ENCODE results near the gene MDM2. TPM values are rescaled to one million over a fixed set of nuclear protein-coding genes. Genes with fewer than 3 reads are reported as not detected.
"Not testable (repeated sequence)": the region's sequence is repeated elsewhere in the genome, so short reads cannot be mapped to it uniquely, and the experiment has no call there.

The MDM2 gene
- total RNA-seq, 2 experiments from 2014 or later: 148 to 153 TPM

DNA sequence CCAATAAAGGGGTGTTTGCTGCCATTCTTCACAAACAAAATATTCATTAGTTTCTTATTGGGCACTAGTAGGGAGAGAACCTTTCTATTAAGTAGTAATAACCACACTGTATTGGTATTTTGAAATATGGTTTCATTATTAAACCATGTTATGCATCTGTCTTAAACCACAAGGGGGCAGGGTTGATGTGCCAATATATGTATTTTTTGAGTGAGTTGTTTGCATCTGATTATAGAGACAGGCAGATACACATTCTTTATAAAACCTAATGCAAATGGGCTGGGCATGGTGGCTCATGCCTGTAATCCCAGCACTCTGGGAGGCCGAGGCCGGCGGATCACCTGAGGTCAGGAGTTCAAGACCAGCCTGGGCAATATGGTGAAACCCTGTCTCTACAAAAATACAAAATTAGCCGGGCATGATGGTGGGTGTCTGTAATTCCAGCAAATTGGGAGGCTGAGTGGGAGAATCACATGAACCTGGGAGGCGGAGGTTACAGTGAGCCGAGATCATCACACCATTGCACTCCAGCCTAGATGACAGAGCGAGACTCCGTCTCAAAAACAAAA, 56.0 kb downstream of the MDM2 start:
- DNase-seq: peak; percentile 41
- H3K9me3 Mint-ChIP-seq; H3K36me3 Mint-ChIP-seq (ENCODE audit: low read depth); H3K27ac Mint-ChIP-seq; H3K4me3 Mint-ChIP-seq; POLR2A ChIA-PET; H3K4me1 Mint-ChIP-seq (ENCODE audit: low read depth); H3K27me3 Mint-ChIP-seq: not testable (repeated sequence)
- TF ChIP-seq, protein P1, sequence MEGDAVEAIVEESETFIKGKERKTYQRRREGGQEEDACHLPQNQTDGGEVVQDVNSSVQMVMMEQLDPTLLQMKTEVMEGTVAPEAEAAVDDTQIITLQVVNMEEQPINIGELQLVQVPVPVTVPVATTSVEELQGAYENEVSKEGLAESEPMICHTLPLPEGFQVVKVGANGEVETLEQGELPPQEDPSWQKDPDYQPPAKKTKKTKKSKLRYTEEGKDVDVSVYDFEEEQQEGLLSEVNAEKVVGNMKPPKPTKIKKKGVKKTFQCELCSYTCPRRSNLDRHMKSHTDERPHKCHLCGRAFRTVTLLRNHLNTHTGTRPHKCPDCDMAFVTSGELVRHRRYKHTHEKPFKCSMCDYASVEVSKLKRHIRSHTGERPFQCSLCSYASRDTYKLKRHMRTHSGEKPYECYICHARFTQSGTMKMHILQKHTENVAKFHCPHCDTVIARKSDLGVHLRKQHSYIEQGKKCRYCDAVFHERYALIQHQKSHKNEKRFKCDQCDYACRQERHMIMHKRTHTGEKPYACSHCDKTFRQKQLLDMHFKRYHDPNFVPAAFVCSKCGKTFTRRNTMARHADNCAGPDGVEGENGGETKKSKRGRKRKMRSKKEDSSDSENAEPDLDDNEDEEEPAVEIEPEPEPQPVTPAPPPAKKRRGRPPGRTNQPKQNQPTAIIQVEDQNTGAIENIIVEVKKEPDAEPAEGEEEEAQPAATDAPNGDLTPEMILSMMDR (IDR thresholded peaks at IDR 0.05): peak; percentile 68
- peak; percentile 51 for ATAC-seq
- CTCF ChIA-PET: interaction anchor here (1.2 to 1.4 kb wide), 2 partner anchors 16 to 53 kb away, joined by 3 to 5 read pairs; no protein-coding TSS in a partner anchor
- intact Hi-C loops (cut with micrococcal nuclease): loop anchor here (1.0 kb wide), 1 partner anchor 206 kb away; no protein-coding TSS in a partner anchor

DNA sequence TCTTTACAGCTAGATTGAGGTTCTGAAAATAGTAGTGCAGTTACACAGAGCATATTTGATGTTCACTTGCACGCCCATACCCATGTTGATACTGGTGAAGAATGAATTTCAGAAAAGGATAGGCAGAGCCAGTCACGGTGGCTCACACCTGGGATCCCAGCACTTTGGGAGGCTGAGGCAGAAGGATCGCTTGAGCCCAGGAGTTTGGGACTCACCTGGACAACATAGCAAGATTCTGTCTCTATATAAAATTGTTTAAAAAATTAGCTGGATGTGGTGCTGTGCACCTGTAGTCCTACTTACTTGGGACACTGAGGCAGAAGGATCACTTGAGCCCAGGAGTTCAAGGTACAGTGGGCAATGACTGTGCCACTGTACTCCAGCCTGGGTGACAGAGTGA, 56.6 kb downstream of the MDM2 start:
- ATAC-seq (no peak), DNase-seq (no peak)
- peaks cover 5% of the 10 kb centered on the region for H3K27me3 Mint-ChIP-seq
- intact Hi-C loops (cut with micrococcal nuclease): loop anchor here (1.0 kb wide), 1 partner anchor 206 kb away; no protein-coding TSS in a partner anchor
- no peaks in the 10 kb centered on the region for H3K9me3 Mint-ChIP-seq
- TF ChIP-seq, protein P1 (IDR thresholded peaks at IDR 0.05): no peak
- POLR2A ChIA-PET: no interaction called here
- H3K4me1 Mint-ChIP-seq (ENCODE audit: low read depth): no peaks in the 10 kb centered on the region
- H3K4me3 Mint-ChIP-seq: no peak overlapping the region
- CTCF ChIA-PET: interaction anchor here (0.5 to 2.0 kb wide), 4 partner anchors 15 to 210 kb away, joined by 3 to 9 read pairs (median 4); no protein-coding TSS in a partner anchor
- H3K27ac Mint-ChIP-seq: no peak overlapping the region
- no peaks in the 10 kb centered on the region for H3K36me3 Mint-ChIP-seq (ENCODE audit: low read depth)

DNA sequence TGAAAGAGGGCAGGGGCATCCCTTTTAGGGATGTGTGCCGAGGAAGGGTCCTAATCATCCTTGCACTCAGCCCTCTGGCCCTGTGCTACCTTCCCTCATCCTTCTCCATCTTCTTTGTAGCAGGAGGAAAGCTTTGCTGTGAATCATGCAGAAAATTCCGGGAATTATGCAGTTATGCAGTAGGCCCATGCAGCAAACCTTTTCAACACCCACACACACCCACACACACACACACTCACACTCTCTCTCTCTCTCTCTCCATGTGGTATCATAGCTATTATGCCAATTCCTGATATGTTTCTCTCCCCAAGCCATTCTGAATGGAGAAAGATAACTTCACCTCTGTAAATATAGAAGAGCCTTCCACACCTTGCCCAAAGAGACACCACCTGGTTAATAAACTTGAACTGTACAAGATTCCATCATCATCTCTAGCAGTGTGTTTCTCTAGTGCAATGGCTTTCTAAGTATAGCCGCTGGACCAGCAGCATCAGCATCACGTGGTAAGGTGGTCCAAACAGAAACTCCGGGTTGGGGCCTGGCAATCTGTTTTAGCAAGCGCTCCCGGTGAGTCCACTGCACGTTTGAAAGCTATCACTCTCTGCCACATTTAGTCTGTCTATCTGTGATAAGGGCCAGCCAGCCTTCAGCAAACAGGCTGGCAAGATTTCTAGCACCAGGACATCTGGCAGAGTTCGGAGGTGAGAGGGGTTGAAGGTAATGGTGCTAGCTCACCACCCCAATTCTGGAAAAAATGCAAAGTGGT, 57.6 kb downstream of the MDM2 start:
- intact Hi-C loops (cut with micrococcal nuclease): no loop called here
- ChIA-PET CTCF (interaction anchor here (1.2 to 2.0 kb wide), 3 partner anchors 14 to 204 kb away, joined by 3 to 9 read pairs (median 5); no protein-coding TSS in a partner anchor), POLR2A (no interaction called here)
- DNase-seq (no peak), ATAC-seq (no peak)
- no peaks in the 10 kb centered on the region for H3K4me1 Mint-ChIP-seq (ENCODE audit: low read depth)
- peaks cover 3% of the 10 kb centered on the region for H3K27me3 Mint-ChIP-seq
- no peaks in the 10 kb centered on the region for H3K9me3 Mint-ChIP-seq
- H3K4me3 Mint-ChIP-seq: no peak overlapping the region
- TF ChIP-seq, protein P1 (IDR thresholded peaks at IDR 0.05): no peak
- no peak overlapping the region for H3K27ac Mint-ChIP-seq
- H3K36me3 Mint-ChIP-seq (ENCODE audit: low read depth): no peaks in the 10 kb centered on the region

GRCh38 chr12:68866950-68867349, 59.0 kb downstream of the MDM2 start:
- TF ChIP-seq, protein P1 (IDR thresholded peaks at IDR 0.05): no peak
- intact Hi-C loops (cut with micrococcal nuclease): no loop called here
- H3K27me3 Mint-ChIP-seq: no peaks in the 10 kb centered on the region
- DNase-seq (no peak), ATAC-seq (no peak)
- no peaks in the 10 kb centered on the region for H3K36me3 Mint-ChIP-seq (ENCODE audit: low read depth)
- no peaks in the 10 kb centered on the region for H3K9me3 Mint-ChIP-seq
- no peaks in the 10 kb centered on the region for H3K4me1 Mint-ChIP-seq (ENCODE audit: low read depth)
- ChIA-PET POLR2A (no interaction called here), CTCF (interaction anchor here (0.9 to 3.6 kb wide), 3 partner anchors 102 to 203 kb away, joined by 3 to 24 read pairs (median 4); no protein-coding TSS in a partner anchor)
- H3K27ac Mint-ChIP-seq: no peak overlapping the region
- no peak overlapping the region for H3K4me3 Mint-ChIP-seq

DNA sequence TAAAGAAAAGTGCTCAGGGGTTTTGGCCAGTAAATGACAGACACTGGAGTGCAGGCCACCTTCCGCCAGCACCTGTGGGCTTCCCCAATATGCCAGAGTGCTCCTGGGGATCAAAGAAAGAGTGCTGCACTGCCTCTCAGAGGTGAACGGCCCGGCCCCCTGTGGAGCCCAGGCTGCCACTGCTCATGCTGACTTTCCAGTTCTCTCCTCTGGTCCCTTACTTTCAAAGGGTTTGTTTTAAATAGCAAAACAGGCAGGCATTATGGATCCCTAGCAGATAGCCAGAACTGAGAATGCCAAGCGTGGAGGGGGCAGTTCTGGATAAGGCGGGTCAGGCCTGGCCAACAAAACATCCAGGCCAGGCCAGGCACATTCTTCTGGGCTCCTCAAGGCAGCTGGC, 59.6 kb downstream of the MDM2 start:
- Mint-ChIP-seq H3K27ac (no peak overlapping the region), H3K27me3 (no peaks in the 10 kb centered on the region), H3K9me3 (no peaks in the 10 kb centered on the region), H3K4me1 (ENCODE audit: low read depth) (no peaks in the 10 kb centered on the region), H3K4me3 (no peak overlapping the region), H3K36me3 (ENCODE audit: low read depth) (no peaks in the 10 kb centered on the region)
- DNase-seq (no peak), ATAC-seq (no peak)
- TF ChIP-seq, protein P1 (IDR thresholded peaks at IDR 0.05): no peak
- intact Hi-C loops (cut with micrococcal nuclease): no loop called here
- POLR2A ChIA-PET: interaction anchor here (1.2 kb wide), 1 partner anchor 79 kb away, joined by 3 read pairs; no protein-coding TSS in a partner anchor
- CTCF ChIA-PET: interaction anchor here (0.9 to 3.6 kb wide), 4 partner anchors 101 to 203 kb away, joined by 3 to 24 read pairs (median 4); no protein-coding TSS in a partner anchor
